GM12892 (cell line): ENCODE results near the gene CYTH4.

ENCODE experiments used
- POLR2A ChIP-seq: IDR thresholded peaks from 2 replicates; pipeline ENCODE4 v1.6.1; 2011; ENCODE audit warnings: low read depth, low read length, control low read depth
- POLR2AphosphoS5 ChIP-seq: IDR thresholded peaks from 2 replicates; pipeline ENCODE4 v1.6.1; 2011; ENCODE audit warnings: low read depth, low read length, control low read depth

GRCh38 chr22:37326726-37327125 is 44.4 kb downstream of the CYTH4 start:
- TF ChIP-seq POLR2A (no peak), POLR2AphosphoS5 (no peak)
